GM10847 (cell line): ENCODE results near the gene RIOK3.

Experiments used
- POLR2A ChIP-seq: IDR thresholded peaks from 2 replicates; pipeline ENCODE4 v1.6.1; 2011; ENCODE audit not compliant: insufficient read length; ENCODE audit errors: extremely low read depth

The RIOK3 gene

DNA sequence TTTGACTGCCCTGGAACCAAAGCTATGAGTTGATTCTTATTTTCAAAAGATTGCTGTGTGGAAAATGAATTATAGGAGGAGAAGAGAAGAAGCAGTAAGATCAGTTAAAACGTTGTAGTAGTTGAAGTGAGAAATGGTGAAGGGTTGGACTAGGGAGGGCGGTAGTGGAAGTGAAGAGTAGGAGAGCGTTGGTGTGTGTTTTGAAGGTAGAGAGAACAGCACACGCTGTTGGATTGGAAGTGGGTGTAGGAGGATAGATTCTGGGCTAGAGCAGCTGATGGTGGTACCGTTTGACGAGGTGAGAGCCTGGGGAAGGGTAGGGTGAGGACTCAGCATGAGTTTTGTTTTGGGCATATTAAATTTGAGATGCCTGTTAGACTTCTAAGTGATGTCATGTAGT, 18.4 kb downstream of the RIOK3 start:
- no peak for TF ChIP-seq POLR2A

DNA sequence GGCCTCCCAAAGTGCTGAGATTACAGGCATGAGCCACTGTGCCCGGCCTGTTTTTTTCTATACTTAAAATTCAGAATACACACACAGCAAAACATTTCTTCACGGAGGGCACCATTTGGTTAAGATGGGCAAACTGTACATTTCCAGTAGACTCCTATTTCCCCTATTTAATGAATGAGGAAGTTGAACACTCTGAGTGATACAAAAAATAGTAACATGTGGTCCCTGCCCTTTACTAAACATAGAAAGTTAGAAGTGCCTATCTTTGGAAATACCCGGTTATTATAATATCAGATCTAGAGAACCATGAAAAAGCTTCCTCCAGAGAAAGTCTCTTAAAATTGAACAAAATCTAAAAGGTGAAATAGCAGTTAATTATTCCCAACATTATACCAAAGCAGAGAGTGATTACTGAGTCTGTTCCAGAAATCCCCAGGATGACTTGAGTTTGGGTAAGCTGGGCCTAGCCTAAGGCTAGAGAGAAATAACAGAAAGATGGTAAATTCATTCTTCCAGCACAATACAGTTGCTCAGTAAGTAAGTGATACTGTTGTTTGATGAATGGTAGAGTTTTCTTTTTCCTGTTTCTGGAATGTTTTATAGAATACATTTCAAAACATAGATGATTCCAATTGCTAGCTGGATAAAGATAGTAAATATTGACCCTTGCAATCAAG, 26.9 kb downstream of the RIOK3 start:
- TF ChIP-seq POLR2A: no peak

DNA sequence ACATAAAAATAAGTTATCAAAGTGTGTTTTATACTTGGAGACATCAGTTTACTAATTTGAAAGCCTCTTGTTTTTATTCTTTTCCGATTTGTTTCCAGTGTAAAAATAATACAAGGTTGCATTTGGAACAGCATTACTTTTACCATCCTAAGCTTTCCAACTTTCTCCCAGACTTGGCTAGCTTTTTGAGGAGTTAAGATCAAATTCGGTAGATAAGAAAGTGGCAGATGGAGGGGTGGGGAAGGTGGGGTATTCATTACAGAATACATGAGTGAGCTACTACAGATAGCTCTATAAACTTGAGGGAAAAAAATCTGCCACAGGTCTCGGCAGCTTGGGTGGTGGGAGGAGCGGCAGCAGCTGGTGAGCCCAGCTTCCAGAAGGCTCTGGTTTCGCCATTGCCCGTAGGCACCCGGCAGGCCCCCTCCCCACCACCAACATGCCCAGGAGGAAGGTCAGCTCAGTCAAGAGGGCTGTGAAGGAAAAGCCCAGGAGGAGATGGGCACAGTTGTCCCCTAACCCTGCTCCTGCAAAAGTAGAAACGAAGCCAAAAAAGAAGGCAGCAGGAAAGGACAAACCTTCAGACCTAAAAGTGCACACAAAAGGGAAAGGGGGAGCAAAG, 31.6 kb downstream of the RIOK3 start:
- TF ChIP-seq POLR2A: no peak

DNA sequence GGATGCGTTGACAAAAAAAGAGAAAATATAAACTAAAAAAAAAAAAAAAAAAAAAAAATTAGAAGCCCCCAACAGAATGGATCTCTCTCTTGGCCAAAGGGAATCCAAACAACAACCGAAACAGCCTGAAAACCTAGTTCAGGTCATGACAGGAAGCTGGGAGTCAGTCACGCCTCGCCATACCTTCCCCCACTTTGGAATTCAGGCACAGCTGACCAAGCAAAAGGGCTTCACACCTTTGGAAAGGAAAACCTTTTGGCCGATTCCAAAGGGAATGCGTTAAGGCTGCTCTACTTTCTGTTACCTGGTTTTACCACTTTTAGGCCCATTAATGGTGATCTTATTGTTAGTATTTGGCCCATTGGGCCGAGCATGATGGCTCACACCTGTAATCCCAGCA, 32.3 kb downstream of the RIOK3 start:
- TF ChIP-seq POLR2A: no peak

DNA sequence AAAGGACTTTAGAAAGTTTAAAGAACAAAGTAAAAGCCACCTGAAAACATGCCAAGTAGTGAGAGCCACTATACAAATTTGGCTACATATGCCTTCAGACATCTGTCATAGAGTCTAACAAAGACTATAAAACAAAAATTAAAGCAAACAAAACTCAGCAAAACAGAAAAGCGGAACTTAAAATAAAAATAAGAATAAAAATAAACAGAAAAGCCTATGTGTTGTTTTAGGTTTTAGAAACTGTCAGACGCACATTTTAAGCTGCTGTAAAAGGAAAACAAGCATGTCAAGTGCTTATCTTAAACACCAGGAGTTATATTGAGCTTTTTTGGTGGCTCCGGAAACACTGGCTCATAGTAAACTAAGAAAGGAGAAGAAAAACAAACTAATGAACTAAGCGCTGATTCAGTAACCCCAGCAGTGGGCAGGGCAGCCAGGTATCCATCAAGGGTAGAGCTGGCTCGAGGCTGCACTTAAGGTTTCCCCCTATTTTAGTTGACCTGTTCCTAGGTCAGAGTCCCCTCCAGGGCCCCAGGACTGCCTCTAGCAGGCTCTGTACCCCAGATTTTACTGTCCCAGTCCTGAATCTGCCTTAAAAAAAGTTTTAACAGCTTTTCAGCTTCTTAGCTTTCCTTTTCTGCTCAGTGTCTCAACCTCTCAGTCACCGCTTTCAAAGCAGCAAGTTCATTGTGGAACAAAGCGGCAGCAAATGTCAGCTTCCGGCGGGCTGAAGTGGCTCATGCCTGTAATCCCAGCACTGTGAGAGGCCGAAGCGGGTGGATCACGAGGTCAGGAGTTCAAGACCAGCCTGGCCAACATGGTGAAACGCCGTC, 34.9 kb downstream of the RIOK3 start:
- TF ChIP-seq POLR2A: no peak

GRCh38 chr18:23493654-23494053, 40.6 kb downstream of the RIOK3 start:
- TF ChIP-seq POLR2A: no peak

GRCh38 chr18:23494992-23495391, 41.9 kb downstream of the RIOK3 start:
- no peak for TF ChIP-seq POLR2A

DNA sequence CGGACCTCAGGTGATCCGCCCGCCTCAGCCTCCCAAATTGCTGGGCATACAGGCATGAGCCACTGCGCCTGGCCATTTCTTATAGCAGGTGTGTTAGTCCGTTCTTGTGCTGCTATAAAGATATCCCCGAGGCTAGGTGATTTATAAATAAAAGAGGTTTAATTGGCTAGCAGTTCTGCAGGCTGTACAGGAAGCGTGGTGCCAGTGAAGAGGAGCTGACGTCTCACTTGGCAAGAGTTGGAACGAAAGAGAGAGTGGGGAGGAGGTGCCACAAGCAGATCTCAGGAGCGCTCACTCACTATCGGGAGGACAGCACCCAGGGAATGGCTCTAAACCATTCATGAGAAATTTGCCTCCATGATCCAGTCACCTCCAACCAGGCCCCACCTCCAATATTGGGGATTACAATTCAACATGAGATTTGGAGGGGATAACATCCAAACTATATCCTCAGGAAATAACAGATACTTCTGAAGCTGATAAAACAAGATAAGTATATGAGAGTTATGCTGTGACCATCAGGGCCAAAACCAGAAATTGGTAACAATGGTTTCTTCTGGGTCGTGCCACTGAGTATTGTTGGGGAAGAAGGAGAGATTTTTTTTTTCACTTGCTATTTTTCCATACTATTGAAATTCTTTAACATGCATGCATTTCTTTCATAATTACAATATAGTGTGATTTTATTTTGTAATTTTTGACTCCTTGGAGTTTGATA, 42.8 kb downstream of the RIOK3 start:
- no peak for TF ChIP-seq POLR2A

DNA sequence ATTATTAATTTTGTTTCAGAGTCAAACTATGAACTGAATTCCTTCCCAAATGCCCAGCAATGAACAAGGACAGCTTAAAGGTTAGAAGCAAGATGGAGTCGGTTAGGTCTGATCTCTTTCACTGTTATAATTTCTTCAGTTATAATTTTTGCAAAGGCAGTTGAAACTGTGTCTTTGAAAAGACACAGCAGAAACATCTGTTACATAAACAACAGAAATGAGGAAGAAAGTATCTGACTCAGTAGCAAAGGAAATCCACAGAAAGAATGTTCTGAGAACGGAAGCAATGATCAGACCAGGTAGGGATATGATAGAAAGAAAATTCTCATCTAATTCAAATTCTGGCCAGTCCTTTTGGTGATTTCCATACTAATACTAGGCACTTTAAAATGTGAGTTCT, 45.0 kb downstream of the RIOK3 start:
- TF ChIP-seq POLR2A: no peak

GRCh38 chr18:23498877-23499276, 45.8 kb downstream of the RIOK3 start:
- no peak for TF ChIP-seq POLR2A

GRCh38 chr18:23499291-23499781, 46.2 kb downstream of the RIOK3 start:
- TF ChIP-seq POLR2A: no peak

- no peak for TF ChIP-seq POLR2A
These were observed 48.5 kb downstream of the RIOK3 start for GRCh38 chr18:23501626-23502025.

DNA sequence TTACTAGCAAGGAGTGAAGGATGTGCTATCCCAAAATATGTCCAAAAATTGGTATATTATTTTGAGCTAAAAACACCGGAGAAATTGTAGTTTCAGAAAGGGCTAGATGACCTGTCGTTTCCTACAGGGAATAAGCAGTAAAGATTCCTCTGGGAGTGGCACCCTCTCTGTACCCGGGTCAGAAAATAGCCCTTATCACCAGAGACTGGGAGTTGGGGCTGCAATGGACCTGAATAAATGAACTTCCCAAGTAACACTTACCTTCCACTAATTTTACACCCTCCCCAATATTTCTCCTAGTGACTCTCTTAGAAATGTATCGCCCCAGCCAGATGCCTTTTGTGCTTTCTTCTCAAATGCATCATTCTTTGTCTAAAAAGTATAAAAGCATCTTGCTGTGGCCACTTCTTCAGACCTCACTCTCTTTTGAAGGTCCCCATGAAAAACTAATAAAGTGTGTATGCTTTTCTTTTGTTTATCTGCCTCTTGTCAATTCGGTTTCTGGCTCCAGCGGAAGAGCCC, 49.5 kb downstream of the RIOK3 start:
- no peak for TF ChIP-seq POLR2A

DNA sequence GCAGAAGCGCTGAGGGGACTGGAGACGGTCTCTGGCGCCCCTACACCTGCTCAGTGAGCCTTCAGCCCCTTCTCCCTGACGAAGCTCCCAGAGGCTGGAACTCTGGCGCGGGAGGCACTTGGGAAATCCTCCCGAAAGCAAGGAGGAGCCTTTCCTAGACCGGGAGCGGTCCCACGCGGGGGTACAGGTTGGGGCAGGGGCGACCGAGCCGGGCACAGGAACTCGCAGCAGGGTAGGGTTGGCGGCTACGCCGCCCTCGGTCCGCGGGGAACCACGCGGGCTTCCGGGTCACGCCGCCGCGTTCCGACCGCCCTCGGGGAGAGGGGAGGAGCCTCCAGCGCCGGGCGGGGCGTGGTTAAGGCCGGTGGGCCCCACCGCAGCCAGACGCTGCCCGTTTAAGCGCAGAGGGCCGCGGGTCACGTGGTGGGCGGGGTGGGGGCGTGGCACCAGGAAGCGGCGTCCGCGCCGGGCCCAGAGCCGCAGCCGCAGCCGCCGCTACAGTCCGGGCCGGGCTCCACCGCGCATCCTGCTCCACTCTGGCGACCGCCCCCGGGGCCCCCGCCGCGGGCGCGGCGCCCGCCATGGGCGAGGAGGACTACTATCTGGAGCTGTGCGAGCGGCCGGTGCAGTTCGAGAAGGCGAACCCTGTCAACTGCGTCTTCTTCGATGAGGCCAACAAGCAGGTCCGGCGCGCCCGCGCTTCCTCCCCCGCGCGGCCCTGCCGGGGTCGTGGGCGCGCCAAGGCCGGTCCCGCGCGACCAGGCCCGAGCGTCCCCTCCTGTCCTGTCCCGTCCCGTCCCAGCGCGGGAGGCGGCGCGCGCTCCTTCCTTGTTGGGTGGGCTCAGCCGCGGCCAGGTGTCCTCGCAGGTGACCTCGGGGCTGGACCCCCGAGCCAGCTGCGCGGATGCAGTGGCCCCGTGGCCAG, 50.2 kb downstream of the RIOK3 start, which contains the start of gene RMC1:
Gene RMC1, plus strand, starts transcription at position 474 of the 925 bp plus-strand sequence. Its CDS starts 108 bp downstream, at position 582.
- peak; percentile 74 for TF ChIP-seq POLR2A

- no peak for TF ChIP-seq POLR2A
These were observed 50.9 kb downstream of the RIOK3 start for GRCh38 chr18:23503963-23504344.
